Astrocyte of the spinal cord (primary cell): ENCODE data around the gene SEC23B.
"Not testable (repeated sequence)": the region's sequence is repeated elsewhere in the genome, so short reads cannot be mapped to it uniquely, and the experiment has no call there.

Experiments used
- DNase-seq: peaks from one replicate; pipeline ENCODE4 v3.0.0; 2011; ENCODE audit warnings: low read depth, low spot score
- H3K4me3 ChIP-seq: 2 replicates; pipeline ENCODE4 v1.5.1; 2011; ENCODE audit warnings: low read depth, mild to moderate bottlenecking, low read length, moderate library complexity
- in situ Hi-C: cut with HindIII; loops from 2 replicates; pipeline ENCODE4 v1.10.0; 2017; ENCODE audit warnings: low sequenced_read_pairs
- TF ChIP-seq, protein P1 (sequence below): IDR thresholded peaks from 2 replicates; pipeline ENCODE4 v1.5.1; 2012; ENCODE audit warnings: low read depth, mild to moderate bottlenecking, low read length, inconsistent platforms

Gene SEC23B

DNA sequence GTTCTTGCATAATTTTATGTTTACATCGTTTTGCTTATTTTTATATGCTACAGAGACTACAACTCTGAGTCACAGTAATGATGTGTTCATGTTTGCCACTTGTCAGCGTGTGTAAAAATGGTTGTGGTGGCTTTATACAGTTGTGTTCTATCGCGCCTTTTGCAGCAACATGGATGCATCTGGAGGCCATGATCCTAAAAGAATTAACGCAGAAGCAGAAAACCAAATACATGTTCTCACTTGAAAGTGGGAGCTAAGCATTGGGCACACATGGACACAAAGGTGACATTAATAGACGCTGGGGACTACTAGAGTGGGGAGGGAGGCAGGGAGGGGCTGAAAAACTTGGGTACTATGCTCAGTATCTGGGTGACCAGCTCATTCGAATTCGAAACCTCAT, 996 bp upstream of the SEC23B start:
- in situ Hi-C loops: no loop called here
- DNase-seq: no peak
- TF ChIP-seq, protein P1, sequence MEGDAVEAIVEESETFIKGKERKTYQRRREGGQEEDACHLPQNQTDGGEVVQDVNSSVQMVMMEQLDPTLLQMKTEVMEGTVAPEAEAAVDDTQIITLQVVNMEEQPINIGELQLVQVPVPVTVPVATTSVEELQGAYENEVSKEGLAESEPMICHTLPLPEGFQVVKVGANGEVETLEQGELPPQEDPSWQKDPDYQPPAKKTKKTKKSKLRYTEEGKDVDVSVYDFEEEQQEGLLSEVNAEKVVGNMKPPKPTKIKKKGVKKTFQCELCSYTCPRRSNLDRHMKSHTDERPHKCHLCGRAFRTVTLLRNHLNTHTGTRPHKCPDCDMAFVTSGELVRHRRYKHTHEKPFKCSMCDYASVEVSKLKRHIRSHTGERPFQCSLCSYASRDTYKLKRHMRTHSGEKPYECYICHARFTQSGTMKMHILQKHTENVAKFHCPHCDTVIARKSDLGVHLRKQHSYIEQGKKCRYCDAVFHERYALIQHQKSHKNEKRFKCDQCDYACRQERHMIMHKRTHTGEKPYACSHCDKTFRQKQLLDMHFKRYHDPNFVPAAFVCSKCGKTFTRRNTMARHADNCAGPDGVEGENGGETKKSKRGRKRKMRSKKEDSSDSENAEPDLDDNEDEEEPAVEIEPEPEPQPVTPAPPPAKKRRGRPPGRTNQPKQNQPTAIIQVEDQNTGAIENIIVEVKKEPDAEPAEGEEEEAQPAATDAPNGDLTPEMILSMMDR: no peak
- peak overlapping the region; percentile 95 for H3K4me3 ChIP-seq

DNA sequence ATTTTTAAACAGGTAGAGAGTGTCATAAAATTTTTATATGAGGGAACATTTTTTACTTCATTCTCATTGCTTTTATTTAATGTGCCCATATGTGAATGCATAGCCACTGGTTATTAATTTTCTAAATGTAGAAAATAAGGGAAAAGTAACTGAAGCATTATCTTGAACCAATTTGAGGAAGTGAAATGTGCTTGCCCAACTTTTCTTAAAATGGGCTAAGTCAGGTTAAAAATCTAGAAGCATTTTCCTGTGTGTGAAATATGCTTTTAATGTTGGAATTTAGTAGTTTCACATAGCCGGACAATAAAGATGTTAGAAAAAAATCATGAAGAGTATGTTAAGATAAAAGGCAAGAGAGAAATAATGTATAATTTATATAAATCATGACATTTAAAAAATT, 3.8 kb downstream of the SEC23B start:
- H3K4me3 ChIP-seq: no peak overlapping the region
- in situ Hi-C loops: no loop called here
- no peak for DNase-seq
- TF ChIP-seq, protein P1: no peak

DNA sequence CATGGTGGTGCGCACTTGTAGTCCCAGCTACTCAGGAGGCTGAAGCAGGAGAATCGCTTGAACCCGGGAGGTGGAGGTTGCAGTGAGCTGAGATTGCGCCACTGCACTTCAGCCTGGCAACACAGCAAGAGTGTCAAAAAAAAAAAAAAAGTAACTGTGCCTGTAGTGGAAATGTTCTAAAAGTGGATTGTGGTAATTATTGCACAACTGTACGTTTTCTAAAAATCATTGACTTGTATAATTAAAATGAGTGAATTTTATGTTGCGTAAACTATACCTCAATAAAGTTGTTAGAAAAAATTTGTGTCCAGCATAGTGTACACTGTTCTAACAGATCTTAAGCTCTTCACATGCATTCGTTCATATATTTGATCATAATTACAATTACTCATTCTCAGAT, 5.5 kb downstream of the SEC23B start:
- no peak for DNase-seq
- no peak overlapping the region for H3K4me3 ChIP-seq
- in situ Hi-C loops: no loop called here
- TF ChIP-seq, protein P1: no peak

DNA sequence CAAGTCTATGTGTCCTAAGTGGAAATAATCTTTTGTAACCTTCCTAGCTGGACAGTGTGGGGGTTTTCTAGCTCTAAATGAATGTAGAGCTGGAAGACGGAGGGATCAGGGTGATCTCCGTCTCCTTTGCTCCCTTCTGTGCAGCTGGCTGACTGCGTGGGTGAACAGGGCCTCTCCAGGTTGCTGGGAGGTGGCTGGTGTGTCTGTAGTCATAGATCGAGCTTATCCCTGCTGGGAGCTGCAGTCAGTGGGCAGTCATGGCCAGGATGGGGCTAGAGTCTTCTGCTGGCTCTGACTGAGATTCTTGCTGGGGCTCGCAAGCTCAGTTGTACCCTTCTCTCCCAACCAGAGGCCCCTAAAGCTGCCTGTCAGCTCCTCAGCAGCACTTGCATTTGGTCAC, 6.4 kb downstream of the SEC23B start:
- in situ Hi-C loops: no loop called here

DNA sequence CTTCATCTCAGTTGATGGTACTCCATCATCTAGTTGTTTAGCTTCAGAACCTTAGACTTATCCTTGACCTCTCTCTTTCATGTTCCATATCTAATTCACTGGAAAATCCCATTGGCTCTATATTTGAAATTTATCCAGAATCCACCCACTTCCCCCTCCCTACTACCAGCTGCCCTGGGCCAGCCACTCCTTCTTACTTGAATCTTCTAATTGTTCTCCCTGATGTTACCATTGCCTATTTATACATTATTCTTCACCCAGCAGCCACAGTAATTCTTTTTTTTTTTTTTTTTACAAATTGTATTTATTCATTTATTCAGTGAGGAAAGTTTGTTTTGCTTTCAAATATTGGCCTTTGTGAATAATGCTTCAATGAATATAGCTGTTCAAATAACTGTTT, 8.2 kb downstream of the SEC23B start:
- TF ChIP-seq, protein P1: no peak
- DNase-seq: no peak
- in situ Hi-C loops: no loop called here
- H3K4me3 ChIP-seq: no peak overlapping the region

More for the DNA sequence above, 6.4 kb downstream of the SEC23B start:
- H3K4me3 ChIP-seq: no peak overlapping the region
- no peak for DNase-seq
- TF ChIP-seq, protein P1: no peak

DNA sequence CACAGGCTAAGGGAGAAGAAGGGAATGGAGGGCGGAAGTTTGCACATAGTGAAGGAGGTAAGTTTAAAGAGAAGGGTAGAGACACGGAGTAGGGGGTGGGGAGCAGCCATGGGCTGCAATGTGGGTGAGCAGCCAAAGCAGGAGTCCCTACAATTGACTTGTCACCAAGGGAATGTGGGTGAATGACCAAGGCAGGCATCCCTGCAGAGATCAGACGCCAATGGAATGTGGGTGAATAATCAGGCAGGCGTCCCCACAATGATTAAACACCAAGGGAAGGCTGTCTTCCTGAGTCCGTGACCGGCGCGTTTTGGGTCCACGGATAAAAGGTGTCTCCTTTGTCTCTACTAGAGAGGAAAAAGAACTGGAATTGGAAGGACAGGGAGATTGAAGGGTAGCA, 14.3 kb downstream of the SEC23B start:
- H3K4me3 ChIP-seq, in situ Hi-C loops: not testable (repeated sequence)

DNA sequence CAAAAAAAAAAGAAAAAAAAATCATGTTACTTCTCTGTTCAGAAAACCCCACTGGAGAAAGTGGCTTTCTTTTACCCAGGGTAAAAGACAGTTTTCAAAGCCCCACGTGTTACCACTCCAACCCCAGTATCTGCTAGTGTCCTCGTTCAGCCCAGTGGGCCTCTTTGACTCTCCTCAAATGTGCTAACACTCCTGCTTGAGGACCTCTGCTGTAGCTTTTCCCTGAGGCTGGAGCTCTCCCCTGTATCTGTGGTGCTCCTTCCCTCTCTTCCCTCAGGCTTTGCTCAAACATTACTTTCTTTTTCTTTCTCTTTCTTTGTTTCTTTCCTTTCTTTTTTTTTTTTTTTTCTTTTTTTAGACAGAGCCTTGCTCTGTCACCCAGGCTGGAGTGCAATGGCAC, 15.3 kb downstream of the SEC23B start:
- in situ Hi-C loops: no loop called here
- TF ChIP-seq, protein P1: no peak
- no peak overlapping the region for H3K4me3 ChIP-seq

More for the DNA sequence above, 14.3 kb downstream of the SEC23B start:
- DNase-seq: not testable (repeated sequence)

More for the DNA sequence above, 15.3 kb downstream of the SEC23B start:
- no peak for DNase-seq
